HG02943 (cell line): ENCODE data around the gene TOE1.

ENCODE experiments used
- ATAC-seq: cut with Tn5 transposase; IDR thresholded peaks from one replicate; pipeline ENCODE4 v1.9.1; 2021; ENCODE audit warnings: mild to moderate bottlenecking, low read depth, moderate library complexity; ENCODE audit not compliant: unreplicated experiment

The TOE1 gene

GRCh38 chr1:45326627-45327623 is 13.0 kb upstream of the TOE1 start, which contains the start of gene HPDL:
TSS of gene HPDL (plus strand) at chr1:45326895. CDS start at chr1:45327149, 254 bp downstream.
- no peak for ATAC-seq

GRCh38 chr1:45327644-45328515 is 12.1 kb upstream of the TOE1 start:
- no peak for ATAC-seq

- ATAC-seq = no peak
These were observed 11.3 kb upstream of the TOE1 start for GRCh38 chr1:45328680-45329079.

- ATAC-seq = no peak
These were observed 10.5 kb upstream of the TOE1 start for GRCh38 chr1:45329445-45329844.

- ATAC-seq = no peak
These were observed 8.3 kb upstream of the TOE1 start for GRCh38 chr1:45331436-45332345.

GRCh38 chr1:45332346-45332720 is 7.6 kb upstream of the TOE1 start:
- no peak for ATAC-seq

- no peak for ATAC-seq
These were observed 5.4 kb upstream of the TOE1 start for GRCh38 chr1:45334308-45335245.

GRCh38 chr1:45335855-45336324 is 4.1 kb upstream of the TOE1 start:
- no peak for ATAC-seq

- no peak for ATAC-seq
These were observed 2.2 kb upstream of the TOE1 start for GRCh38 chr1:45337630-45338325.

GRCh38 chr1:45340816-45341466 is 971 bp downstream of the TOE1 start:
- no peak for ATAC-seq

GRCh38 chr1:45344499-45344898 is 4.5 kb downstream of the TOE1 start:
- no peak for ATAC-seq

GRCh38 chr1:45345014-45345413 is 5.0 kb downstream of the TOE1 start:
- no peak for ATAC-seq

GRCh38 chr1:45346473-45346872 is 6.5 kb downstream of the TOE1 start:
- no peak for ATAC-seq

- ATAC-seq = no peak
These were observed 8.1 kb downstream of the TOE1 start for GRCh38 chr1:45348020-45348419.

- no peak for ATAC-seq
These were observed 8.6 kb downstream of the TOE1 start for GRCh38 chr1:45348609-45348965.

GRCh38 chr1:45348966-45349677 is 9.2 kb downstream of the TOE1 start:
- no peak for ATAC-seq

GRCh38 chr1:45351508-45351907 is 11.5 kb downstream of the TOE1 start:
- no peak for ATAC-seq
